HG02981 (cell line): Measurements from ENCODE around the gene SNX2.

Experiments used
- ATAC-seq: cut with Tn5 transposase; IDR thresholded peaks from one replicate; pipeline ENCODE4 v1.9.1; 2021; ENCODE audit warnings: mild to moderate bottlenecking, moderate library complexity; ENCODE audit not compliant: unreplicated experiment

Gene SNX2

DNA sequence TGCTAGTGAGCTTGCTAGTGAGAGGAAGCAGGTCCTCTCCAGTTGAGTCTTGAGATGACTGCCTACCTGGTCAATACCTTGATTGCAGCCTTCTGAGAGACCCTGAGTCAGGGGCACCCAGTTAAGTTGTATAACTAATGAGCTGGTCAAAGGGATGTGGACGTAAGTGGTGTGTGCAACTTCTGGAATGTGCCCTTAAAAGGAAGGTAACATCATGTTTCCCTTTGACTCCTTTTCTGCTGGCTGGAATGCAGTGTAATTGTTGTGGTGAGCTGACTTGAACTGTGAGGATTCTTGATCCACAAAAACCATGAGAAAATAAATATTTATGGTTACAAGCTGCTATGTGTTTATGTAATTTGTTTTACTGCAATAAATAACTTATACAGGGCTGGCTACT, 2.4 kb upstream of the SNX2 start:
- no peak for ATAC-seq

DNA sequence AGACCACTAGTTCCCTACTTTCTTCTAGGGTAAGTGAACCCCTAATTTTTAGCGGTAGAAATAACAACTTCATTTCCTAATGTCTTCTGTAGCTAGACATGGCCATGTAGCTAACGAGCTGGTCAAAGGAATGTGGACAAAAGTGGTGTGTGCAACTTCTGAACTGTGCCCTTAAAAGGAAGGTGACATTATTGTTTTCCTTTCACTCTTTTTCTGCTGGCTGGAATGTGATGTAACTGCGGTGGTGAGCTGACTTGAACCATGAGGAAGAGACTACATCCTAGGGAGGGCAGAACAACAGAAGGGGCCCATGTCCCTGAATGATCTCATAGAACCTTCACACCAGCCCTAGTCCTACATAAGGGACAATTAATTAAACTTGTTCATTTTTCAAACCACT, 1.3 kb upstream of the SNX2 start:
- ATAC-seq: no peak

DNA sequence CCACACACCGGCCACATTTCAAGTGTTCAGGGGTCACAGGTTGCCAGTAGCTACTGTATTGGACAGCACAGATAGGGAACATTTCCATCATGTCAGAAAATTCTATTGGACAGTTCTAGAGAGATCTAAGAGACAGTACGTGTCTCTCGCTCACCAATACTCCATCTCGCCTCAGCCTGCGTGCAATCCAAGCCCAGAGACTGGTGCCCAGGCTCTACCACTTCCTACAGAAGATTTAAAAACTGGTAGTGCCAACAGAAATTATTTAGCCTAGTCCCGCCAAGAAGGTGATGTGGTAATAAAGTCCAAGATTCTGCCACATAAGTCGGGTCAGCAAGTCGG, 390 bp upstream of the SNX2 start:
- peak; percentile 24 for ATAC-seq

DNA sequence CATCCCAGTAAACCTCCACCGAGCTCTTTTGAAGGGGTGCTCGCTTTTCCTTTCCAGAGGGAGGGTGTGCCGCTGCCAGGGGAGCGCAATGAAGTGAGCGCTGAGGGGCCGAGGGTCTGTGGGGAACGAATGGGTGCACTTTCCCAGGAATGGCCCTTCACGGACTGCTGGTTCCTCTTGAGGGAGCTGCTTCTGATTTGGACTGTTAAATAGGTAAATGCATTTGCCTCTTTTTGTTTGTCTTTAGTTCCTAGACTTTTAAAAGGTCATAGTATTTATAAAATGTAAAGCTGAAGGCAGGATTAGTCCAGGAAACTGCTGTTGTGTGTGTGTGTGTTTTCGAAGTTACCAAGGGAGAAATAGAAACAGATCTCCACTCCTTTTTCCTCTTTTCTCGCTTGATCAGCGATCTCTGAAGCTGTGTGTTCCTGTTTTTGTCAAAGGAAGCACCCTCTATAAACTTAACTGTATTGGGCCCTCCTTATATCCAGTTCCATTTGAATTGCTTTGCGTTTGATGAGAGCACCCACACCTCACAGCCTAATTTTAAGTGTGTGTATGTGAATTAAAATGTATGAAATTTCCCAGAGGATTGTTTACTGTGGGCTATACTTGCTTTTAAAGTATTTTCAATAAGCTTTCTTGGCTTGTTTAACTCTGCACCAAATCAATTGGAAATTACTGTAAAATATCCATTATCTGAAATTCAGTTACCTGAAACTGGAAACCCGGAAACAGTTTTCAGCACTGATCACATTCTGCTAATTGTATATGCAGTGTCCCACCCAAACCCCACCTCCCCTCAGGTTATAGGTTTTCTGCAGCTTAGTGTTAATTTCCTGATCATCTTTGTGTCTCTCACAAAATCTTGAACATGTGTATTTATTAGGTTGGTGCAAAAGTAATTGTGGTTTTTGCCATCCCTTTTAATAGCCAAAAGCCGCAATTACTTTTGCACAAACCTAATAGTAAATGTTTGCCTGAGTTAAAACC, 966 bp downstream of the SNX2 start:
- no peak for ATAC-seq

DNA sequence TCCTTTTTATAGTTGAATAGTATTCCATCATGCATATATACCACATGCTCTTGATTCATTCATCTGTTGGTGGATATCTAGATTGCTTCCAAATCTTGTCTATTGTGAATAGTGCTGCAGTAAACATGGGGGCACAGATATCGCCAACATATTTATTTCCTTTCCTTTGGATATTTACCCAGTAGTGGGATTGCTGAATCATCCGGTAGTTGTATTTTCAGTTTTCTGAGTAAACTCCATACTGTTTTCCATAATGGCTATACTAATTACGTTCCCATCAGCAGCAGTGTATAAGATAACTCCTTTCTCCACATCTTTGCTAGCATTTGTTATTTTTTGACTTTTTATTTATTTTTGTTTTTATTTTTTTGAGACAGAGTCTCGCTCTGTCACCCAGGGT, 3.3 kb downstream of the SNX2 start:
- no peak for ATAC-seq

GRCh38 chr5:122779451-122779850, 4.6 kb downstream of the SNX2 start:
- no peak for ATAC-seq

DNA sequence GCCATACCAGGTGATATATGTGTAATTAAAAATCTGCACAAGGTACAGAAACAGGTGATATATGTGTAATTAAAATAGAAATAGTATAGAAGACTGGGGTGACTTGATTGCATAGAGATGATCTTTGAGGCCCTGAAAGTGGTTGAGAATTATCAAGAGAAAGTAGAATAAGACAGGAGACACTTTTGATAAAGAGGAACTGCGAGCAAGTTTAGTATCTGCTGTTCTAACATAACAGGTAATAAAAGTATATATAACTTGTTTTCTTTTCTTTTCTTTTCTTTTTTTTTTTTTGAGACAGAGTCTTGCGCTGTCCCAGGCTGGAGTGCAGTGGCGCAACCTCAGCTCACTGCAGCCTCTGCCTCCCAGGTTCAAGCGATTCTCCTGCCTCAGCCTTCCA, 5.4 kb downstream of the SNX2 start:
- ATAC-seq: no peak

DNA sequence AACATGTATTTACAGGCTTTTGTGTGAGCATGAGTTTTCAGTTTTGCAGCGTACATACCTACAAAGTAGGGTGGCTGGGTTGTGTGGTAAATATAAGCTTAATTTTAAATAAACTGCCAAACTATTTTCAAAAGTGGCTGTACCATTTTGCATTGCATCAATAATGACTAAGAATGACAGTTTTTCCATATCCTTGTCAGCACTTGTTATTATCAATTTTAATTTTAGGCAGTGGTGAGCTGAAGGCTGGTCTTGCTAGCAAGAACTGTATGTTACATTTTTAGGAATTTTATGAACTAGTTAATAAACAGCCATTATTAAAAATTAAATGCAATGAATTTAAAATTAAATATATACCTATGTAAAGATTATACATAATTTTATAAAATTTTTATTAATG, 6.6 kb downstream of the SNX2 start:
- no peak for ATAC-seq

GRCh38 chr5:122785294-122785693, 10.4 kb downstream of the SNX2 start:
- ATAC-seq: no peak

DNA sequence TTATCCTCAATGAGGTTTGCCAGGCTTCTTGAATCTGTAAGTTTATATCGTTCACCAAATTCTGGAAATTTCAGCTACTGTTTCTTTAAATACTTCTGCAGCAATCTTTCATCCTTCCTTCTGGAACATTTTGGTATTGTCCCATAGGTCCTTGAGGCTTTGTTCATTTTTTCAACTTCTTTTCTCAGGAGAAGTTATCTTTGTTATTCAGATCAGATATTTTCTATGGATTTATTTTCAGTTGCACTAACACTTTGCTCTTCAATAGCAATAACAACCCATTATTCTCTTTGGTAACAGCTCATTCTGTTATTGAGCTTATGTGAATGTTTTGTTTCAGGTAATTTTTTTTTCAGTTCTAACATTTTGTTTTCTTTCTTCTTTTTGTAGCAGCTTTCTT, 13.5 kb downstream of the SNX2 start:
- ATAC-seq: no peak

DNA sequence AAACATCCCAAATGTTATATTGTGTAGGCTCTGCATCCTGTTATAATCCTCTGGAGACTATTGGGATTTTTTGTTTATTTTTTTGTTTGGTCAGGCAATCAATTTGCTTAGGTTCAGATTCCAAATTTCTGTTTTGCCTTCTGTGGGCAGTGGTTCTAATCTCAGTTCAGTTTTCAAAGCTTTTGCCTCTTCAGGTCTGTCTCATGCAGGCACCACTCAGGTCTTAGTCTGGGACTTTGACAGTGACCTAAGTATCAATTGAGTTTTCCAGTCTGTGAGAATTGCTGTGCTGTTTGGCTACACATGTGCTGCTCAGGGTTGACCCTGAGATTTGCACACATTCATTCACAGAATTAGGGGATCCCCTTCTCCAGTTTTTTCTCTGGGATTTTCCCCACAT, 14.1 kb downstream of the SNX2 start:
- no peak for ATAC-seq

GRCh38 chr5:122789461-122790171, 14.7 kb downstream of the SNX2 start:
- ATAC-seq: no peak

DNA sequence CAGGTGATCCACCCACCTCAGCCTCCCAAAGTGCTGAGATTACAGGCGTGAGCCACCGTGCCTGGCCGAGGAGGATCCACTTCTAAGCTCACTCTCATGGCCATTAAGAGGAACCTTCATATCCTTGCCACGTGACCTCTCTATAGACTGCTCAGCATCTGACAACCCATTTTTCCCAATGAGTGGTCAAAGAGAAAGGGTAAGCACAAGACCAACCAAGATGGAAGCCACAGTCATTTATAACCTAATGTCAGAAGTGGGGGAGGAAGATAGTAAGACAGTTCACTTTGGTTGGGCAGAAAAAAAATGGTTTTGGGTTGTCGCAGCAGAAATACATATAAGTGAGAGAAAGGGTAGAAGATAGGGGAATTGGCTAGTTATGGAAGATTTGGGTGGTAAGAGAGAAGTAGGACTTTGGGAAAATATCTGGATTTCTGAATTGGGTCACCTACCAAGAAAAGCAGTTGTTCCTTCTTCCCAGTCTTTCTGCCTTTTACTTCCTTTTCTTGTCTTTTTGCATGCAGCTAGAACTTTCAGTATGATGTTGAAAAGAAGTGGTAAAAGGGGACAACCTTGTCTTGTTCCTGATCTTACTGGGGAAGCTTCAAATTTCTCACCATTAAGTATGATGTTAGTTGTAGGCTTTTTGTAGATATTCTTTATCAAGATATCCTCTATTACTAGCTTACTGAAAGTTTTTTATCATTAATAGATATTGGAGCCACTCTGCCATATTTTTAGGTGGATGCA, 15.6 kb downstream of the SNX2 start:
- no peak for ATAC-seq

- ATAC-seq: no peak
These were observed 30.6 kb downstream of the SNX2 start for GRCh38 chr5:122805481-122805880.

- ATAC-seq: no peak
These were observed 35.5 kb downstream of the SNX2 start for GRCh38 chr5:122810405-122810804.

- no peak for ATAC-seq
These were observed 40.4 kb downstream of the SNX2 start for GRCh38 chr5:122815218-122815767.

DNA sequence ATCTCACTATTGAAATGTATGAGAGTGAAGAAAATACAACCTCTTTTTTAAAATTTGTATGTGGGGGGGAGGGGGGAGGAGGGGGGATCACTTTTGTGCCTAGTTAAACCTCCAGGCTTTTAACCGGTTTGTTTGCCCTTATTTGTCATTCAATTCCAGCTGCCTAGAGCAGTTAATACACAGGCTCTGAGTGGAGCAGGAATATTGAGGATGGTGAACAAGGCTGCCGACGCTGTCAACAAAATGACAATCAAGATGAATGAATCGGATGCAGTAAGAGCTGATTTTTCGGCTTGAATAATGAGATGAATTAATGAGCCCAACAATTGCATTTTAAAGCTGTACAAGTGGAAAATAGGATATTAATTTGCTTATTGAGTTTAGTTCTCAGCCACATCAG, 41.9 kb downstream of the SNX2 start:
- no peak for ATAC-seq

DNA sequence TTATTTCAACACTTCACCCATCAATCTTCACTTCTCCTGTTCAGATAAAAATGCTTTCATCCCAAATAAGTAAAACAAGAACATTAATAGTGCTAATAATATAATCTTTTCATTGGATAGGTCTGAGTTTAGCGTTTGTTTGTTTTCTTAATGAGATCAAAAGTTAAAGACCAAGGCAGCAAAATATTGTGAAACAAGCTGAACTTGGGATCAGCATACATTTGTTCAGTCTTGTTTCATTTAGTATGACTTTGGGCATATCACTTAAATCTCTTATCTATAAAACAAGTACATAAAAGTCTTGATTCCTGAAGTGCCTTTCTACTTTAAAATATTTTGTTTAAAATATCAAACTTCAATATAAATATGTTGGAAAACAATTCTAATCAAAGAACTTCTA, 57.1 kb downstream of the SNX2 start:
- ATAC-seq: no peak

- ATAC-seq: no peak
These were observed 60.8 kb downstream of the SNX2 start for GRCh38 chr5:122835681-122836080.

DNA sequence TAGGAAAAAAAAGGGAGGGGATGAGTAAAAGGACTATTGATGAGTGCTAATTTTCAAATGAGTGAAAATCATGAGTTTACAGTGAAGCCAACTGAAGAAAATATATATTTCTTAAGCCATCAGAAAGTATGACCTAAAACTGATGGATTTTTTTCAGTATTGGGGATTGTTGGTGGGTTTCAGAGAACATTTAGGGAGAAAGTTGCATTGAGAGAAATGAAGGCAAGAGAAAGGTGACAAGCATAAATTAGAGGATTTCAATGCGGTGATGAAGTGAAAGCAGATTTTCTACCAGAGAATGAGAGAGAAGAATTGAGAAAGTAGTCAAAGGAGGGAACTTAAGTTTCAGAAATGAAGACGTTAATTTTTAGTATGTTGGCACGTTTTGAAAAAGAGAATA, 62.1 kb downstream of the SNX2 start:
- ATAC-seq: no peak

GRCh38 chr5:122839731-122840130, 64.9 kb downstream of the SNX2 start:
- ATAC-seq: no peak
